ENCODE measurements around the gene EFNA2. TPM values are rescaled to one million over a fixed set of nuclear protein-coding genes. Genes with fewer than 3 reads are reported as not detected.

The EFNA2 gene
- total RNA-seq, 1 experiment from 2014 or later, result 11.4 TPM

- TF ChIP-seq ZNF281 (CRISPR knock-in tag; IDR thresholded peaks at IDR 0.05) (0 out of 2 replicates have a peak, but pooled peaks have one; percentile 24), FOXK1 (CRISPR knock-in tag; IDR thresholded peaks at IDR 0.05) (0 out of 2 replicates have a peak, but pooled peaks have one; percentile 16), ARID4B (CRISPR knock-in tag; IDR thresholded peaks at IDR 0.05; ENCODE audit: borderline replicate concordance) (no peak), NFATC4 (CRISPR knock-in tag; IDR thresholded peaks at IDR 0.05) (peak; percentile 20; the same call in 1 of the 2 replicates), ZNF416 (CRISPR knock-in tag; IDR thresholded peaks at IDR 0.05) (0 out of 2 replicates have a peak, but pooled peaks have one; percentile 60), PRRX2 (CRISPR knock-in tag; IDR thresholded peaks at IDR 0.05) (0 out of 2 replicates have a peak, but pooled peaks have one; percentile 47), ZNF317 (CRISPR knock-in tag; IDR thresholded peaks at IDR 0.05; ENCODE audit: borderline replicate concordance, low read depth) (no peak), PREB (CRISPR knock-in tag; IDR thresholded peaks at IDR 0.05; ENCODE audit: borderline replicate concordance) (no peak)
Measured at GRCh38 chr19:1259876-1260748, 25.6 kb upstream of the EFNA2 start (continued).

GRCh38 chr19:1260749-1261537 lies 24.7 kb upstream of the EFNA2 start:
- DNase-seq (ENCODE audit: low spot score) (peak; percentile 98), ATAC-seq (peak; percentile 72)
- POLR2A ChIA-PET, result interaction anchor here (0.5 to 3.6 kb wide), 5 partner anchors 8 to 230 kb away, joined by 3 to 31 read pairs (median 4); partner anchors contain the start of genes CIRBP and REEP6
- Mint-ChIP-seq H3K4me1 (peaks cover 57% of the 10 kb centered on the region), H3K27ac (peak overlapping the region; percentile 86; the same call in 1 of the 2 replicates), H3K4me3 (peak overlapping the region; percentile 89), H3K9me3 (no peaks in the 10 kb centered on the region), H3K27me3 (ENCODE audit: low read depth) (no peaks in the 10 kb centered on the region), H3K36me3 (peaks cover 18% of the 10 kb centered on the region)
- CTCF ChIA-PET, result interaction anchor here (0.6 to 15.6 kb wide), 6 partner anchors 8 to 397 kb away, joined by 3 to 648 read pairs (median 4); partner anchors contain the start of genes ARHGAP45 and ATP5F1D
- no peak for TF ChIP-seq IRF2 (CRISPR knock-in tag; IDR thresholded peaks at IDR 0.05; ENCODE audit: borderline replicate concordance, low read depth)
- peak; percentile 72 for TF ChIP-seq MAX (CRISPR knock-in tag; IDR thresholded peaks at IDR 0.05)
- TF ChIP-seq ZNF425 (CRISPR knock-in tag; conservative IDR thresholded peaks at IDR 0.05), result no peak
- TF ChIP-seq HMGA2 (CRISPR knock-in tag; IDR thresholded peaks at IDR 0.05), result no peak
- TF ChIP-seq ZBTB21 (CRISPR knock-in tag; IDR thresholded peaks at IDR 0.05; ENCODE audit: borderline replicate concordance), result no peak
- TF ChIP-seq FOXP1 (CRISPR knock-in tag; IDR thresholded peaks at IDR 0.05; ENCODE audit: borderline replicate concordance), result 0 out of 2 replicates have a peak, but pooled peaks have one; percentile 44
- TF ChIP-seq TCF7 (CRISPR knock-in tag; IDR thresholded peaks at IDR 0.05; ENCODE audit: low read depth), result no peak
- TF ChIP-seq IRF1 (CRISPR knock-in tag; IDR thresholded peaks at IDR 0.05), result no peak

Measured in WTC11 (cell line).